GM13977 (cell line): ENCODE results near the gene LMAN1L.

Experiments
- DNase-seq: peaks from one replicate; pipeline ENCODE4 v3.0.0; 2012; ENCODE audit warnings: low spot score
- in situ Hi-C: fragments of 300-500 bp; cut with MboI; formaldehyde crosslinking; loops from one replicate; pipeline ENCODE4 v1.12.0; 2022; ENCODE audit warnings: low sequenced_read_pairs, low pct_unique_long_range_greater_than_20kb, mixed read lengths, inconsistent platforms; ENCODE audit not compliant: unreplicated experiment
- TF ChIP-seq, protein P1 (sequence below): IDR thresholded peaks from 2 replicates; pipeline ENCODE4 v1.5.1; 2012; ENCODE audit warnings: mild to moderate bottlenecking, control low read depth; ENCODE audit not compliant: insufficient read depth; ENCODE audit errors: extremely low read depth, missing control alignments

The LMAN1L gene

DNA sequence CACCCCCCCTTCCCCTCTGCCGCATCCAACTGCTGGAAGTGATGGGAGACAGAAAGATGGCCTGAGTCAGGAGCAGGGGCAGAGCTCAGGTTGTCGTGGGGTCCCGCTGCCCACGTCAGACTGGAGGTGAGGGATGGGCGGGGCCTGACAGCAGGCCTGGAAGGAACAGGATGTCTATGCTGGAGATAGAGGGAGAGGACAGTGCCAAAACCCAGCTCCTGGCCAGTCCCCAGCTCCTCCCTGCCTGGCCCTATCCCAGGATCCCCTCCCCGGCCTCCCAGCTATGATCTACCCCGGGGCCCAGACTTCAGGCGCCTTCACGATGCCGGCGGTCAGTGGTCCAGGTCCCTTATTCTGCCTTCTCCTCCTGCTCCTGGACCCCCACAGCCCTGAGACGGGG, at the start of gene LMAN1L:
Gene LMAN1L (plus strand): TSS at position 303 of the 400 bp plus-strand sequence. CDS start 20 bp downstream, at position 323.
- TF ChIP-seq, protein P1, sequence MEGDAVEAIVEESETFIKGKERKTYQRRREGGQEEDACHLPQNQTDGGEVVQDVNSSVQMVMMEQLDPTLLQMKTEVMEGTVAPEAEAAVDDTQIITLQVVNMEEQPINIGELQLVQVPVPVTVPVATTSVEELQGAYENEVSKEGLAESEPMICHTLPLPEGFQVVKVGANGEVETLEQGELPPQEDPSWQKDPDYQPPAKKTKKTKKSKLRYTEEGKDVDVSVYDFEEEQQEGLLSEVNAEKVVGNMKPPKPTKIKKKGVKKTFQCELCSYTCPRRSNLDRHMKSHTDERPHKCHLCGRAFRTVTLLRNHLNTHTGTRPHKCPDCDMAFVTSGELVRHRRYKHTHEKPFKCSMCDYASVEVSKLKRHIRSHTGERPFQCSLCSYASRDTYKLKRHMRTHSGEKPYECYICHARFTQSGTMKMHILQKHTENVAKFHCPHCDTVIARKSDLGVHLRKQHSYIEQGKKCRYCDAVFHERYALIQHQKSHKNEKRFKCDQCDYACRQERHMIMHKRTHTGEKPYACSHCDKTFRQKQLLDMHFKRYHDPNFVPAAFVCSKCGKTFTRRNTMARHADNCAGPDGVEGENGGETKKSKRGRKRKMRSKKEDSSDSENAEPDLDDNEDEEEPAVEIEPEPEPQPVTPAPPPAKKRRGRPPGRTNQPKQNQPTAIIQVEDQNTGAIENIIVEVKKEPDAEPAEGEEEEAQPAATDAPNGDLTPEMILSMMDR: no peak
- DNase-seq: no peak
- in situ Hi-C loops: no loop called here

DNA sequence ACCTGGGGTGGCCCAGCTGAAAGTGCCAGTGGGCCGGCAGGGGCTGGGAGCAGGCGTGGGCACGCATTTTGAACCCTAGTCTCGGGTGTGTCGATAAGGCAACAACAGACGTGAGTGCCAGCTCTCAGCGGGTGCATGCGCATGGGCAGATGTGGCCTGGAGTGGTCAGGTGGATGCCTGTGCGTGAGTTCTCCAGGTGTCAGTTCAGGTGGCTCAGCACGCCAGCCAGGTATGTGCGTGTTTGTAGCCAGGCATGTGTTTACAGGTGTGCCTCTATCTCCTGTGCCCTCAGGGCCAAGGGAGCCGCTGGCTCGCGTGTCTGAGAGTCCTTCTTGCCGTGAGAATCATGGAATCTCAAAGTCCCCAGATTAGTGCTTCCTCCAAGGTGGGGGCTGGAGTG, 49.2 kb upstream of the LMAN1L start:
- DNase-seq: no peak
- TF ChIP-seq, protein P1: no peak
- in situ Hi-C loops: loop anchor here (10.0 kb wide), 1 partner anchor 389 kb away; no protein-coding TSS in a partner anchor

DNA sequence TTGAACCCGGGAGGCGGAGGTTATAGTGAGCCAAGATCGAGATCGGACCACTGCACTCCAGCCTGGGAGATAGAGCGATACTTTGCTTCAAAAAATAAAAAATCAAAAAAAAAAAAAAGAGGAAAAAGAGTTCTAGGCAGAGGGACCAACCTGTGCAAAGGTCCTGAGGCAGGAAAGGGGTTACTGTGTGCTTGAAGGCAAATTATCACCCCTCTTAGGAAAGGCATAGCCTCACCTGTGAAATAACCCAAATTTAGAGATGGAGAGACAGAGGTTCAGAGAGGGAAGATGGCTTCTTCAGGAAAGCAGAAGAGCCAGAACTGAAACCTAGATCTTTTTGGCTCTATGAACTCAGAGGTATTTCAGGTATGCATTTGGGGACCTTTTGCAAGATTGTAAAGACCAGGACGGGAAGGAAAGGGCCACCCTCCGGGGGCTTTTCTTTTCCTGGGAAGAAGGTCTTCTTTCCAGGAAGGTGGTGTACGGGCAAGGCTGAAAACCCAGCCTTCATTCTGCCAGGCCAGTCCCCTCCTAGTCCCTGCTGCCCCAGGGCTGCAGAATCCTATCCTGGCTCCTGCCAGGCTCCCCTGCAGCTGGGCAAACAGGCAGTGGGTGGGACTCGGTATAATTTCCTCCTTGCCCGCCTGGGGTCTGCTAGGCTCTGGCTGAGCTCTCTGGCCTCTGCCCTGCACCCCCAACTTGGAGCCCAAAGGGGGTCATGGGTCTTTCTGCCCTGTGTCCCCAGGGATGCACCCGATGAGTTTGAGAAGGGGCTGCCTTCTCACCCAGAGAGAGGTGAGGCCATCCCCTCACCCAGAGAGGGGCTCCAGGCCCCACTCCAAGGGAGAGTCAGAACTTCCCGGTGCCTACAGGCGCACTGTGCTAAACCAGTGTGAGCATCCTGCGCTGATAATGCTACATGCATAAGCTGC, 45.2 kb upstream of the LMAN1L start:
- in situ Hi-C loops: loop anchor here (5.0 to 10.0 kb wide), 2 partner anchors 135 to 393 kb away; no protein-coding TSS in a partner anchor
- TF ChIP-seq, protein P1: no peak
- no peak for DNase-seq

DNA sequence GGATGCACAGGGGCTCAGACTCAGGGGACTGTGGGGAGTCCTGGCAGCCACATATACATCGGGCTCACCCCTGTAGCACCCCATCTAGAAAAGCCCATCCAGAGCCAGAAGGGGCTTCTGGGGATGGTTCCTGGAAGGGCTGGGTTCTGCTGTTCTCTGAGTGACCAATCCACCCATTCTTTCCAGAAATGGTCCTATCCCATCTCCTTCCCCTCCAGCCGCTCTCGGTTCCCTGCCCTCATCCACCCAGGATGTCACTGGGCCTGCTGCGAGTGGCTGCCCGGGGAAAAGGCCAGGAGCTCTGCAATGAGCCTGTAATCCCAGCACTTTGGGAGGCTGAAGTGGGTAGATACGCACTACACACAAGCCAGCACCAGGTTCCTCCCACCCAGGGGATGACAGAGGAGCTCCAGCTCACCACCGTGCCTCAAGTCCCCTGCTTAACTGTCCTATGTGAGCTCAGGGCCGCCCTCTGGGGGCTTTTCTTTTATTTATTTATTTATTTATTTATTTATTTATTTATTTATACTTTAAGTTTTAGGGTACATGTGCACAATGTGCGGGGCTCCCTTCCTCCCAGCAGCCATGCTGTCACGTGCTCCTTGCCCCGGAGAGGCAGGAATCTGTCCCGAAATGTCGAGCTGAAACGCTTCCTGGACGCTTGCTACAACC, 44.4 kb upstream of the LMAN1L start:
- in situ Hi-C loops: loop anchor here (5.0 to 10.0 kb wide), 2 partner anchors 136 to 393 kb away; no protein-coding TSS in a partner anchor
- TF ChIP-seq, protein P1: no peak
- DNase-seq: no peak

DNA sequence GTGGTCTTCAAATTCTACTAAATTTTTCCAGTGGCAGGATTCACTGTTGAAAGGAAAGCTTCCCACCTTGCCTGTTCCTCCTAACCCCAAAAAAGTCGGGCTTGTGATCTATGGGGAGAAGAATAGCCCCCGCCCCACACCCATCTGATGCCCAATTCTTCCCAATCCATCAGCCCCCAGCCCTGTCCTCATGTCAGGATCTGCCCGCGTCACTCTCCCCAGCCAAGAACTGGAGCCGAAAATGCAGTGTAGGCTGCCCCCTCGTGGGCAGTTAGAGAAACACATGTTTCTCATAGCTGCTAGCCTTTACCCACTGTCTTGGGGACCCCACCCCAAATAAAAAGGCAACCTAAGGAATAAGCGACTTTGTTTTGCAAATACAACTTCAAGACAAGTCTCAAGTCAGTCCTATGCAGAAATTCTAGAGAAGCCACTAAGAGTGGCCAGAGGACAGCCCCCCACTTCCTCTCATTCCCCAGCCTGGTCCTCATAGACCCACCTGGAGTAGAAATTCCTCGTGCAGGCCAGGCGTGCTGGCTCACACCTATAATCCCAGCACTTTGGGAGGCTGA, 43.8 kb upstream of the LMAN1L start:
- TF ChIP-seq, protein P1: peak; percentile 82
- in situ Hi-C loops: loop anchor here (5.0 to 10.0 kb wide), 2 partner anchors 137 to 394 kb away; no protein-coding TSS in a partner anchor
- peak; percentile 85 for DNase-seq

DNA sequence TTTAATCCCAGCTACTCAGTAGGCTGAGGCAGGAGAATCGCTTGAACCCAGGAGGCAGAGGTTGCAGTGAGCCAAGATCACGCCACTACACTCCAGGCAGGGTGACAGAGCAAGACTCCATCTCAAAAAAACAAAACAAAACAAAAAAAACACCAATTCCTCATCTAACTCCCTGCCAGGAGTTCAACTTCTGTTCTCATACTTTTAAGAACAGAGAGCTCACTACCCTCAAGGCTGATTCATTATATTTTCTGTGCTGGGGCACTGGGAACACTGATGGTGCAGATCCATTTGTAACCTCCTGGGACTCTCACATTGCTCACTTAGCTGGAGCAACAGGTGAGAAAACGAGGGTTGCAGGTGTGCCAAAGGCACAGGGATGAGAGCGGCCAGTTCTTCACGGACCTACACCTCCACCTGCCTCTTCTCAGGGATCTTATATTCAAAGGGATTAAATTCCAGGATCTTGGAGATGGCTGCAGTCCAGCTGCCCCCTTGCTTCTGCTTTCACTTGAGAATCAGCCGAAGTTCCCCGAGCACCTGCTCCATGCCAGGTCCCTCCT, 43.1 kb upstream of the LMAN1L start:
- TF ChIP-seq, protein P1: no peak
- DNase-seq: no peak
- in situ Hi-C loops: loop anchor here (5.0 to 10.0 kb wide), 2 partner anchors 137 to 395 kb away; no protein-coding TSS in a partner anchor
